Fibroblast of lung (primary cell): ENCODE results near the gene NKX6-2.

ENCODE experiments used
- EZH2 ChIP-seq: IDR thresholded peaks from 2 replicates; pipeline ENCODE4 v1.5.1; 2012; ENCODE audit warnings: low read length, control low read depth, mild to moderate bottlenecking; ENCODE audit errors: missing control alignments
- TF ChIP-seq, protein P1 (sequence below), 2 donors: IDR thresholded peaks in 1 of 2; conservative IDR thresholded peaks in 1 of 2; 1 replicate in 1 of 2; 2 replicates in 1 of 2; pipeline ENCODE4 v1.5.1; 2011 to 2012; ENCODE audit warnings: low read length in 2 of 2, control low read depth in 1 of 2, inconsistent platforms in 1 of 2, low read depth in 1 of 2, mild to moderate bottlenecking in 1 of 2

DNA sequence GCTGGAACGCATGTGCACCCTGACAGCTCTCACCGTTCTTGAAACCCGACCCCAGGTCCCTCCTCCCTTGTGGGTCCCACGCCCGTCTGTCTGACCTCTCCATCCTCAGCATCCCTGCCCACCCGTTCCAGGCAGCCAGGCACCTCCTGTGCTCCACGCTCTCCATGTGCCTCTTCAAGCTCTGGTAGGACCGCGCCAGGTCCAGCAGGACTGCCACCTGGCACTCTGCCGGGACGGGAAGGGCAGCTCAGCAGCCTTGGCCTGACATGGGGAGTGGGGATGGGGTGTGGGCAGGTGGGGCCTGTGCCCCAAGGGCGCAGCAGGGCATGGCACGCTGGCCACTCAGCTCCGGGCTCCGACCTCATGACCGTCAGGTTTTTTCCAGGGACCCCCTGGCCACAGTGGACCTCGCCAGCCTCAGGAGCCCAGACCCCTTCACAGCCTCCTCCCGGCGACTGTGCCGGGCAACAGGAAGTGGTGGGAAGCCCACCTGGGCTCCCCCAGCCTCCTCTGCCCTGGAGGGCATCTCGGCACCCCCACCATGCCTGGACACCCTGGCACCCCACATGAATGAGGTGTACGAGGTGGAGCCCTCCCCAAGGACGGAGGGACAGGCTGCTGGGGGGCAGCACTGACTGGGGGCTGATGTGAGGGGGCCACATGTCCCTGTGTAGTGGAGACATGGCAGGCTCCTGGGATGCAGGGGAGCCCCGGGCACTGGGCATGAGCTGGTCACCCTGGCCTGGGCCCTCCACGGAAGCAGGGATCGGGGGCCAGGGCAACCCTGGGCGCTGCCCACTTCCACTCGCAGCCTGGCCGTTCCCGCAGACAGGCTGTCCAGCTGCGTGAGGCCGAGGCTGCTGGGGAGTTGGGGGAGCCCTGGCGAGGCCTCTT is 25.1 kb upstream of the NKX6-2 start:
- no peak for TF ChIP-seq EZH2
- TF ChIP-seq, protein P1, sequence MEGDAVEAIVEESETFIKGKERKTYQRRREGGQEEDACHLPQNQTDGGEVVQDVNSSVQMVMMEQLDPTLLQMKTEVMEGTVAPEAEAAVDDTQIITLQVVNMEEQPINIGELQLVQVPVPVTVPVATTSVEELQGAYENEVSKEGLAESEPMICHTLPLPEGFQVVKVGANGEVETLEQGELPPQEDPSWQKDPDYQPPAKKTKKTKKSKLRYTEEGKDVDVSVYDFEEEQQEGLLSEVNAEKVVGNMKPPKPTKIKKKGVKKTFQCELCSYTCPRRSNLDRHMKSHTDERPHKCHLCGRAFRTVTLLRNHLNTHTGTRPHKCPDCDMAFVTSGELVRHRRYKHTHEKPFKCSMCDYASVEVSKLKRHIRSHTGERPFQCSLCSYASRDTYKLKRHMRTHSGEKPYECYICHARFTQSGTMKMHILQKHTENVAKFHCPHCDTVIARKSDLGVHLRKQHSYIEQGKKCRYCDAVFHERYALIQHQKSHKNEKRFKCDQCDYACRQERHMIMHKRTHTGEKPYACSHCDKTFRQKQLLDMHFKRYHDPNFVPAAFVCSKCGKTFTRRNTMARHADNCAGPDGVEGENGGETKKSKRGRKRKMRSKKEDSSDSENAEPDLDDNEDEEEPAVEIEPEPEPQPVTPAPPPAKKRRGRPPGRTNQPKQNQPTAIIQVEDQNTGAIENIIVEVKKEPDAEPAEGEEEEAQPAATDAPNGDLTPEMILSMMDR (conservative IDR thresholded peaks at IDR 0.05 in 1 of 2, IDR thresholded peaks at IDR 0.05 in 1 of 2; ENCODE audit: low read depth in 1 of 2, low read length in 2 of 2): no peak
